Neural progenitor cell (in vitro differentiated cells): ENCODE measurements around the gene RBM14. TPM values are rescaled to one million over a fixed set of nuclear protein-coding genes. Genes with fewer than 3 reads are reported as not detected.

Experiments used
- DNase-seq: peaks from one replicate; pipeline ENCODE4 v3.0.0-alpha.2; 2016; ENCODE audit warnings: low spot score
- H2AFZ ChIP-seq: fragments of 200-600 bp; sonication (generic); replicated peaks from 2 replicates; pipeline ENCODE4 v1.6.1; 2016; ENCODE audit warnings: antibody characterized with exemption
- H3F3A ChIP-seq: fragments of 200-600 bp; sonication (generic); 2 replicates; pipeline ENCODE4 v1.6.1; 2016; ENCODE audit warnings: antibody characterized with exemption, low read depth
- H3K27ac ChIP-seq: fragments of 200-600 bp; sonication (generic); 2 replicates; pipeline ENCODE4 v1.5.1; 2016; ENCODE audit warnings: mild to moderate bottlenecking
- H3K27me3 ChIP-seq: fragments of 200-600 bp; sonication (generic); 2 replicates; pipeline ENCODE4 v1.6.1; 2016; ENCODE audit warnings: mild to moderate bottlenecking, moderate library complexity
- H3K36me3 ChIP-seq: fragments of 200-600 bp; sonication (generic); 2 replicates; pipeline ENCODE4 v1.5.1; 2016
- H3K4me1 ChIP-seq: fragments of 200-600 bp; sonication (generic); 2 replicates; pipeline ENCODE4 v1.6.1; 2016; ENCODE audit warnings: mixed run types
- H3K4me2 ChIP-seq: fragments of 200-600 bp; sonication (generic); 2 replicates; pipeline ENCODE4 v1.6.1; 2016
- H3K4me3 ChIP-seq: fragments of 200-600 bp; sonication (generic); 2 replicates; pipeline ENCODE4 v1.5.1; 2016
- H3K79me2 ChIP-seq: fragments of 200-600 bp; sonication (generic); 2 replicates; pipeline ENCODE4 v1.6.1; 2016; ENCODE audit warnings: low read depth
- H3K9ac ChIP-seq: fragments of 200-600 bp; sonication (generic); 2 replicates; pipeline ENCODE4 v1.6.1; 2016
- H3K9me3 ChIP-seq: fragments of 200-600 bp; sonication (generic); 2 replicates; pipeline ENCODE4 v1.5.1; 2016; ENCODE audit warnings: low read depth
- H4K20me1 ChIP-seq: fragments of 200-600 bp; sonication (generic); 2 replicates; pipeline ENCODE4 v1.6.1; 2016; ENCODE audit warnings: low read depth
- H3K27ac Mint-ChIP-seq: 3 replicates; pipeline ENCODE4 v1.8.0; 2021; ENCODE audit warnings: mixed read lengths
- H3K27me3 Mint-ChIP-seq: 2 replicates; pipeline ENCODE4 v1.8.0; 2022; ENCODE audit warnings: low read depth, mild to moderate bottlenecking, inconsistent platforms, moderate library complexity, mixed read lengths; ENCODE audit not compliant: insufficient read depth
- H3K36me3 Mint-ChIP-seq: 3 replicates; pipeline ENCODE4 v1.8.0; 2021; ENCODE audit warnings: mixed read lengths
- H3K4me1 Mint-ChIP-seq: 3 replicates; pipeline ENCODE4 v1.8.0; 2021; ENCODE audit warnings: mixed read lengths
- H3K4me3 Mint-ChIP-seq: 3 replicates; pipeline ENCODE4 v1.8.0; 2021; ENCODE audit warnings: mild to moderate bottlenecking, moderate library complexity, mixed read lengths
- H3K9me3 Mint-ChIP-seq: 3 replicates; pipeline ENCODE4 v1.8.0; 2020; ENCODE audit warnings: mixed read lengths
- EZH2 ChIP-seq: fragments of 200-600 bp; sonication (generic); IDR thresholded peaks from 2 replicates; pipeline ENCODE4 v1.6.1; 2017; ENCODE audit warnings: antibody characterized with exemption, mild to moderate bottlenecking, moderate library complexity
- EZH2phosphoT487 ChIP-seq: fragments of 200-600 bp; sonication (generic); IDR thresholded peaks from 2 replicates; pipeline ENCODE4 v1.6.1; 2017; ENCODE audit warnings: antibody characterized with exemption
- total RNA-seq: library from RNA; depleted of rRNA; stranded (reverse); fragments of >200 nt; gene quantifications from 2 replicates; pipeline ENCODE4 v1.2.3, GENCODE V29; 2015; ENCODE audit warnings: low replicate concordance
- TF ChIP-seq, protein P1 (sequence below): fragments of 200-600 bp; sonication (generic); IDR thresholded peaks from 2 replicates; pipeline ENCODE4 v1.5.1; 2017; ENCODE audit warnings: antibody characterized with exemption, mild to moderate bottlenecking

The RBM14 gene
- total RNA-seq, 1 donor from 2014 or later = 38.2 TPM

DNA sequence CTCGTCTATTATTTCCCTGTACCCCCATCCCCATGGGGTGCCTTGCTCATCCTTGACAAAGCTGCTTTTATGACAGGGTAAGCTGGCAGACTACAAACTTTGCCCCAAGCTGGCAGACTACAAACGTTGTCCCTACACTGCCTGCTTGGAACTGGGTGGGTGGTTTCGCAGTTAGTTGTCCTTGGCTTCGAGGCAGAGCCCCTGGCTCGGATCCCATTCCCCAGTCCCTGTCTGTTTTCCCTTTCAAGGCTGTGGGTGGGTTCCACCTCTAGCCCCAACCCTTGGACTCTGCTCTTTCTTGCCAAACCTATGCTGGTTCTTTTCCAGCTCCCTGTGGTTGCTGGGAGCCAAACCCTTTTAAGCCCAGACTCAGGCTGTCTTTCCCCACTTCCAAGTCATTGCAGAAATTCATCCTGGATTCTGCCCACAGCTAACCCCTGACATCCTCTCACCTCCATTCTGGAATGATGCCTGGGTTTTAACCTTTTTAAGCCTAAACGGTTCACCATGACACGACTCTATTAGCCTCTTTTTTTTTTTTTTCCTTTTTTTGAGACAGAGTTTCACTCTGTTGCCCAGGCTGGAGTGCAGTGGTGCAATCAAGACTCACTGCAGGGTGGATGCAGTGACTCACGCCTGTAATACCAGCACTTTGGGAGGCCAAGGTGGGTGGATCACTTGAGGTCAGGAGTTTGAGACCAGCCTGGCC is 9.2 kb upstream of the RBM14 start:
- no peak for DNase-seq

DNA sequence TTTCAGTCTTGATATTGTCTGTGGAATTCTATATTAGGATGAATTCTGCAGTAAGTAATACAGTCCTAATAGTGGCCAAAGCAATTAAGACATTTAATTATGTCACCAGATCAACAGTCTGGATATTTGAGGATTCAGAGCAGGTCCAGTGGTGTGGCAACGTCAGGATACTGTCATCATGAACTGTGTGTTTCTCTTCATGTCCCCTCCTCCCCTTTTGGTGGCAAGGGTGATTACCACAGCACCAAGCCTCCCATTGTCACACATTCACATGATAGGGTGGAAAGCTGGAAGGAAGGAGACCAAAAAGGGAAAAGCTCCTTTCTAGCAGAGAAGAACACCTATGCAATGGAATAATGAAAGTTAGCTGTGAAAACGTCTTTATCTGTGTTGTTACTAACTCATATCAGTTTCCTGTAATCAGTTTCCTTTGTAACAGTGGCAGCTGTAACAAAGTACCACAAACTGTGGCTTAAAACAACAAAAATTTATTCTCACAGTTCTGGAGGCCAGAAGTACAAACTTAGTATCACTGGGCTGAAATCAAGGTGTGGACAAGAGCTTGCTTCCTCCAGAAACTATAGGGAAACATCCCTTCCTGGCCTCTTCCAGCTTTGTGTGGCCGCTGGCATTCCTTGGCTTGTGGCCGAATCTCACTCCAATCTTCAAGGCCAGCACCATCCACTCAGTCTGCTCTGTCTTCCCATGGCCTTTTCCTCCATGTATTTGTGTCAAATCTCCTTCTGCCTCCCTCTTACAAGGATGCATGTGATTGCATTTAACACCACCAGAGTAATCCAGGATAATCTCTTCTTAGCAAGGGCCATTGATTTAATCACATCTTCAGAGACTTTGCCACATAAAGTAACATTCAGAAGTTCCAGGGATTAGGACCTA is 6.5 kb upstream of the RBM14 start:
- Histone ChIP-seq H3K36me3 (no peaks in the 10 kb centered on the region), H3K9me3 (no peaks in the 10 kb centered on the region), H3K4me1 (no peaks in the 10 kb centered on the region), H3K4me3 (no peak overlapping the region), H3K27ac (no peak overlapping the region), H4K20me1 (no peaks in the 10 kb centered on the region), H3K79me2 (peaks cover 1% of the 10 kb centered on the region), H3K9ac (no peak overlapping the region), H3K27me3 (no peaks in the 10 kb centered on the region), H2AFZ (no peak overlapping the region), H3K4me2 (no peak overlapping the region), H3F3A (peaks cover 12% of the 10 kb centered on the region)
- TF ChIP-seq EZH2 (no peak), EZH2phosphoT487 (no peak)
- TF ChIP-seq, protein P1, sequence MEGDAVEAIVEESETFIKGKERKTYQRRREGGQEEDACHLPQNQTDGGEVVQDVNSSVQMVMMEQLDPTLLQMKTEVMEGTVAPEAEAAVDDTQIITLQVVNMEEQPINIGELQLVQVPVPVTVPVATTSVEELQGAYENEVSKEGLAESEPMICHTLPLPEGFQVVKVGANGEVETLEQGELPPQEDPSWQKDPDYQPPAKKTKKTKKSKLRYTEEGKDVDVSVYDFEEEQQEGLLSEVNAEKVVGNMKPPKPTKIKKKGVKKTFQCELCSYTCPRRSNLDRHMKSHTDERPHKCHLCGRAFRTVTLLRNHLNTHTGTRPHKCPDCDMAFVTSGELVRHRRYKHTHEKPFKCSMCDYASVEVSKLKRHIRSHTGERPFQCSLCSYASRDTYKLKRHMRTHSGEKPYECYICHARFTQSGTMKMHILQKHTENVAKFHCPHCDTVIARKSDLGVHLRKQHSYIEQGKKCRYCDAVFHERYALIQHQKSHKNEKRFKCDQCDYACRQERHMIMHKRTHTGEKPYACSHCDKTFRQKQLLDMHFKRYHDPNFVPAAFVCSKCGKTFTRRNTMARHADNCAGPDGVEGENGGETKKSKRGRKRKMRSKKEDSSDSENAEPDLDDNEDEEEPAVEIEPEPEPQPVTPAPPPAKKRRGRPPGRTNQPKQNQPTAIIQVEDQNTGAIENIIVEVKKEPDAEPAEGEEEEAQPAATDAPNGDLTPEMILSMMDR = no peak
- no peaks in the 10 kb centered on the region for H3K27me3 Mint-ChIP-seq
- no peak overlapping the region for H3K27ac Mint-ChIP-seq
- no peaks in the 10 kb centered on the region for H3K9me3 Mint-ChIP-seq
- no peaks in the 10 kb centered on the region for H3K4me1 Mint-ChIP-seq
- DNase-seq = no peak
- H3K36me3 Mint-ChIP-seq = peaks cover 11% of the 10 kb centered on the region
- H3K4me3 Mint-ChIP-seq = no peak overlapping the region

More for the DNA sequence above, 9.2 kb upstream of the RBM14 start:
- no peaks in the 10 kb centered on the region for H3K27me3 Mint-ChIP-seq
- TF ChIP-seq, protein P1 = no peak
- TF ChIP-seq EZH2 (no peak), EZH2phosphoT487 (no peak)
- no peak overlapping the region for H3K4me2 ChIP-seq
- no peak overlapping the region for H3K4me3 Mint-ChIP-seq
- no peaks in the 10 kb centered on the region for H4K20me1 ChIP-seq
- no peaks in the 10 kb centered on the region for H3K4me1 Mint-ChIP-seq
- no peak overlapping the region for H2AFZ ChIP-seq
- H3K27me3 ChIP-seq = no peaks in the 10 kb centered on the region
- no peaks in the 10 kb centered on the region for H3K9me3 Mint-ChIP-seq
- no peak overlapping the region for H3K4me3 ChIP-seq
- no peaks in the 10 kb centered on the region for H3K4me1 ChIP-seq
- no peaks in the 10 kb centered on the region for H3K36me3 ChIP-seq
- no peaks in the 10 kb centered on the region for H3K9me3 ChIP-seq
- H3F3A ChIP-seq = peaks cover 11% of the 10 kb centered on the region
- no peak overlapping the region for H3K9ac ChIP-seq
- no peaks in the 10 kb centered on the region for H3K79me2 ChIP-seq
- peaks cover 13% of the 10 kb centered on the region for H3K36me3 Mint-ChIP-seq
- H3K27ac Mint-ChIP-seq = no peak overlapping the region
- no peak overlapping the region for H3K27ac ChIP-seq

DNA sequence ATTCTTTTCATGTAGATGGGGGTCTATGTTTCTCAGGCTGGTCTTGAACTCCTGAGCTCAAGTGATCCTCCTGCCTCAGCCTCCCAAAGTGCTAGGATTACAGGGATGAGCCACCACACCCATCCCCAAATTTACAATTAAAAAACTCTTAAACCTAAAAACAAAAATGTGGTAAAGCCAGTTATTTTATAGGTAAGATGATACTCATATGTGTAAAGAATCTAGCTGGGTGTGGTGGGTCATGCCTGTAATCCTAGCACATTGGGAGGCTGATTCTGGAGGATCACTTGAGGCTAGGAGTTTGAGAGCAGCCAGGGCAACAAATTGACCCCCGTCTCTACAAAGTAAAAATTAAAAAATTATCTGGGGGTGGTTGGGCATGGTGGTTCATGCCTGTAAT is 4.0 kb upstream of the RBM14 start:
- H3K9me3 Mint-ChIP-seq = no peaks in the 10 kb centered on the region
- Histone ChIP-seq H2AFZ (no peak overlapping the region), H3K9me3 (no peaks in the 10 kb centered on the region), H3K4me3 (no peak overlapping the region), H3F3A (peaks cover 30% of the 10 kb centered on the region), H3K4me2 (no peak overlapping the region), H4K20me1 (peaks cover 9% of the 10 kb centered on the region), H3K9ac (no peak overlapping the region), H3K27ac (no peak overlapping the region), H3K36me3 (no peaks in the 10 kb centered on the region), H3K27me3 (no peaks in the 10 kb centered on the region), H3K79me2 (peaks cover 19% of the 10 kb centered on the region), H3K4me1 (no peaks in the 10 kb centered on the region)
- no peaks in the 10 kb centered on the region for H3K27me3 Mint-ChIP-seq
- peaks cover 7% of the 10 kb centered on the region for H3K4me1 Mint-ChIP-seq
- H3K36me3 Mint-ChIP-seq = peaks cover 6% of the 10 kb centered on the region
- DNase-seq = no peak
- TF ChIP-seq EZH2phosphoT487 (no peak), EZH2 (no peak)
- TF ChIP-seq, protein P1 = no peak
- no peak overlapping the region for H3K27ac Mint-ChIP-seq
- no peak overlapping the region for H3K4me3 Mint-ChIP-seq
